GM21360 (cell line): ENCODE data around the gene TMEM97.

Source experiments
- ATAC-seq: cut with Tn5 transposase; IDR thresholded peaks from one replicate; pipeline ENCODE4 v1.9.1; 2021; ENCODE audit warnings: mild to moderate bottlenecking, moderate library complexity; ENCODE audit not compliant: unreplicated experiment

Gene TMEM97

DNA sequence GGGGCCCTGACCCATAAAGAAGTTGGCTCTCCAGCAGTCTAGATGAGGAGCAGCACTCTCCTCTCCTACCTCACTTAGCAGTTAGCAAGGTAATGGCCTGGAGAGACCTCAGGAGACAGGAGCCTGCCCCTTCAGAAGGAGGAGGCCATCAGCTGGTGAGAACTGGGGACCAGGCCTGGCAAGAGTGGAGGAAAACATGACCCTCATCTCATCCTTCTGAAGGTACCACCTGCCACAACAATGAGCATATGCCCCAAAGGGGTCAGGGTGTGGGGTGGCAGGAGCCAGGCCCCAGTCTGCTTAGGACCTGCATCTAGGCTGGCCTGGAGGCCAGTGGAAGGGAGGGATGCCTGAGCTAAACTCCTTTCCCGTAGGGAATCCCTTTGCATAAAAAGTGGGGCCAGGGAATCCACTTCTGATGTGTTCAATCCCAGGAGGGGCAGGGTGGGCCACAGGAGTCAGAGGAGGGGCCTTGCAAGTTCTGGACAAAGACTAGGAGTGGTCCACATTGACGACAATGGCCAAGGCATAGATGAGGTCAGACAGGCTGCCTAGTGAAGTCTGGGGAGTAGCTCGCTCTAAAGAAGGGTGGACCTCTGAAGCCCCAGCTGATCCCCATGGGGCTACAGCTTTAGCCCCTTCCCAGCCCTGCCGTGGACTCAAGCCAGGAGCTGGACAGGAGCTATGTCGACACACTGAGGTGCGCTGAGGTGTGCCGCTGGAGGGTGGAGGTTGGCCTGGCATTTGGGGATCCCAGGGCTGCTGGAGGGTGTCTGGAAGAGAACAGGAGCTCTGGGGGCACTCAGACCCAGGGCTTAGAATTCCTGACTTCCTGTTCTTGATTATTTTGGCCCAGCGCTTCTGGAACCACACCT is 45.0 kb downstream of the TMEM97 start:
- ATAC-seq = no peak

DNA sequence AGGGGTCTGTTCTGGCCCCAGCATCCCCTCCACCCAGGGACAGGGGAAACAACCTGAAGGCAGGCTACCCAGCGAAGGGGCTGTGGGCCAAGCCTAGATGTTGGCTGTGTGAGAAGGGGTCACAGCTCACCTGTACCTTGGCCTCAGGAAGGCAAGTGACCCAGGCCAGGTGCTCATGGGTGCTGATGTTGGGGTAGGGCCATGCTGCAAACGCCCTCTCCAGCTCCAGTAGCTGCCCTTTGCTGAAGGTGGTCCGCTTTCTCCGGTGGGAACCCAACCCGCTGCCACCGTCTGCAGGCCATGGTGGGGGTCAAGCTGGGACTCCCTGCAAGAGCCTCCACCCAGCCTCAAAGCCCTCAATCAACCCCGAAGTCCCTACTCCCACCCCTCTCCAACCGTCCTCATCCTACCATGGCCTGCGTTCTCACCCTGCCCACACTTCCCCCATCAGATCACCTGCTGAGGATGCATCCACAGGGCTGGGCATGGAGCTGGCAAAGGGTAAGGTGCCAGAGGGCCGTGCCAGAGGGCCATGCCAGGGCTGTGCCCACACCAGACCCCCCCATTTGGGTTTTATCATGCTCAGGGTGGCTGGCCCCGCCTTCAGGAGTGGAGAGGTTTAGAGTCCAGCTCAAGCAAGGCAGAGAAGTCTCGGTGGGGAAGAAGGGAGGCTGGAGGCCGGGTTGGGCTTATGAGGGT is 45.8 kb downstream of the TMEM97 start, which contains the start of gene SEBOX:
Gene SEBOX, minus strand, starts transcription at position 535 of the 699 bp plus-strand sequence. Its CDS starts 48 bp downstream, at position 487.
- no peak for ATAC-seq

- no peak for ATAC-seq
These were observed 46.5 kb downstream of the TMEM97 start for GRCh38 chr17:28365487-28365886.

- no peak for ATAC-seq
These were observed 47.6 kb downstream of the TMEM97 start for GRCh38 chr17:28366605-28367004.

GRCh38 chr17:28367641-28368305 is 48.8 kb downstream of the TMEM97 start:
- no peak for ATAC-seq

DNA sequence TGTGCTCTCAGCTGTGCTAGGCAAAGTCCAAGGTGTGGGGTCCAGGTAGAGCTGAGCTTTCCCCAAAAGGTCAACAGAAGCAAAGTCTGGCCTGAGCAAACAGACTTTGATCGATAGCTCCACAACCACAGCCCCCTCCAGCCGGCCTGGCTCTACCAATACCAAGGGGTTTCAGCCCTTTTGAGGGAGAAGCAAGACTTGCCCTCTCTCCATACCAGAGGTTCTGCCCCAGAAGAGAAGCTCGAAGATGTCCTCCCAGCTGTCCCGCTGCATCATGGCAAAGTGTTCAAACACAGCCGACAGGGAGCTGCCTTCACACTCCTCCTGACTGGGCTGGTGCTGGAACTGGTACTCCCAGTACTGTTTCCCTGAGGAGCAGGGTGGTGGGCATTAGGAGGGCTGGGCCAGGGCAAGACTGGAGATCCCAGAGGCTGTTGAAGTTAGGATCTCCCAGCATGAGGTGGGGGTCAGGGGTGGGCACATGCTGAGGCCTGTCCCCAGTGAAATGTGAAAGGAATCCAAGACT is 49.4 kb downstream of the TMEM97 start:
- no peak for ATAC-seq

GRCh38 chr17:28368915-28369683 is 50.1 kb downstream of the TMEM97 start:
- ATAC-seq = no peak

GRCh38 chr17:28369684-28370034 is 50.7 kb downstream of the TMEM97 start:
- no peak for ATAC-seq

DNA sequence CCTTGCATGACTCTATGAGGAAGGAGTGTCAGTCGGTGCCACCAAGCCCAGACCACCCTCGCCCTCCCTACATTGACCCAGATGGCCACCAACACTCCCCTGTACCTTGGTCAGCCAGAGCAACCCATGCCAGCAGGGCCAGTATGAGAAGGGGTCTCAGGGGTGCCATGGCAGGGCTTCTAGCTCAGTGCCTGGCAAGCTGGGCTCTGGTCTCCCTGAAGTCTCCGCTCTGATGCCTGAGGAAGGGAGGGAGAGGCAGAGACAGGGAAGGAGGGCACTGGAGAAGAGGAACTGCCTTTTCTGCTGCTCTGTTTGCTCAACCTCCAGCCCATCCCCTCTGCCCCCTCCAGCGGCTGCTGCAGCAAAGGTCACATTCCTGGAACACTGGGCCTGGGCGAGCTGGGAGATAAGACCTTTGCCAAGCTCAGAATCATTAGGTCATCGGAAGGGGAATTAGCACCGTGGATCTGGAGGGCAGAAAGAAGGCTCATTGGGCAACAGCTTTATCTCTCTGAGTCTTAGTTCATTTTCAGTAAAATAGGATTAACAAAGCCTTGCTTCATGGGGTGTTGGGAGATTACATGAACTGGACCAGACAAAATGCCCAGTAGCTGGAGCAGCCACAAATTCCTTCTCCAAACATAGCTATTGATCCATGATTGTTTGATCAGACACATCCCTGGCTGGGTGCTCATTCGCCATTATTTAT is 51.2 kb downstream of the TMEM97 start, which contains the start of gene VTN:
Gene VTN, minus strand, starts transcription at position 273 of the 709 bp plus-strand sequence. Its CDS starts 104 bp downstream, at position 169.
- no peak for ATAC-seq

GRCh38 chr17:28370744-28371103 is 51.7 kb downstream of the TMEM97 start:
- no peak for ATAC-seq

GRCh38 chr17:28371245-28372202 is 52.5 kb downstream of the TMEM97 start, which contains the start of gene SARM1:
TSS of gene SARM1 (plus strand) at chr17:28371694. CDS start at chr17:28372033, 339 bp downstream.
- ATAC-seq = peak; percentile 75

DNA sequence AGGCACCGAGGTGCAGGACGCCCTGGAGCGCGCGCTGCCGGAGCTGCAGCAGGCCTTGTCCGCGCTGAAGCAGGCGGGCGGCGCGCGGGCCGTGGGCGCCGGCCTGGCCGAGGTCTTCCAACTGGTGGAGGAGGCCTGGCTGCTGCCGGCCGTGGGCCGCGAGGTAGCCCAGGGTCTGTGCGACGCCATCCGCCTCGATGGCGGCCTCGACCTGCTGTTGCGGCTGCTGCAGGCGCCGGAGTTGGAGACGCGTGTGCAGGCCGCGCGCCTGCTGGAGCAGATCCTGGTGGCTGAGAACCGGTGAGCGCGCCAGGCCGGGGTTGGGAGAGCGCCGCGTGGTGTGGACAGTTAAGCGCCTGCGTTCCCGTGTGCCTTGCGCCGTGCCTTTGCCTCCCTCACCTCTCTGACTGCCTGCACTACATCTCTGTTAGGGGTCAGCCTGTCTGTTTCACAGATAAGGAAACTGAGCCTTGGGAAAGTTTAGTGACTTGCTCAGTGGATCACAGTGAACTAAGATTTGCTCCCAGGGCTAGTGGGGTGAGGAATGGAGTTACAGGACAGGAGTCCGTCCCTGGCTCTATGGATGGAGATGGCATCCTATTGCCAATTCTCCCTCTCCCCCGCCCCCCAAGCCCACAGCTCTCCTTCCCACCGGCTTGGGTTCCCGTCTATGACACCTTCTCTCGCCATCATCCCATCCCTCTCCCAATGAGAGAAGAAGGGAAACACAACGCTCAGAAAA is 53.4 kb downstream of the TMEM97 start:
- ATAC-seq = peak; percentile 10

GRCh38 chr17:28372945-28373274 is 53.9 kb downstream of the TMEM97 start:
- no peak for ATAC-seq
